ENCODE results near the gene SLC10A3.
"Not testable (repeated sequence)": the region's sequence is repeated elsewhere in the genome, so short reads cannot be mapped to it uniquely, and the experiment has no call there.

Gene SLC10A3

DNA sequence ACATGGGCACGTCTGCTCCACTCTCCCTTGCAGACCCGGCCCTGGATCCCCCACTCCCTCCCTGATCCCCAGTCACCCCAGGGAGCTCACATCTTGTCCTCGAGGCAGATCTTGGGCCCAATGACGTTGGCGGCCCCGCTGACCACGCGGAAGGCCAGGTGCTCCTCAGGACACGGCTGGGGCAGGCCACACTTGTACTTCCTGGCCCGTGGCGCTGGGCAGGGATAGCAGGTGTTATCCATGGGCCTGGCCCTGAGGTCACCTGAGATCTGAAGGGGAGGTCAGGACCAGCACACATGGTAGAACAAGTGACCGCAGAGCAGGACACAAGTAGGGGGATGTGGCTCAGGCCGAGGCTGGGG is 17.9 kb upstream of the SLC10A3 start:
- DNase-seq: no peak

DNA sequence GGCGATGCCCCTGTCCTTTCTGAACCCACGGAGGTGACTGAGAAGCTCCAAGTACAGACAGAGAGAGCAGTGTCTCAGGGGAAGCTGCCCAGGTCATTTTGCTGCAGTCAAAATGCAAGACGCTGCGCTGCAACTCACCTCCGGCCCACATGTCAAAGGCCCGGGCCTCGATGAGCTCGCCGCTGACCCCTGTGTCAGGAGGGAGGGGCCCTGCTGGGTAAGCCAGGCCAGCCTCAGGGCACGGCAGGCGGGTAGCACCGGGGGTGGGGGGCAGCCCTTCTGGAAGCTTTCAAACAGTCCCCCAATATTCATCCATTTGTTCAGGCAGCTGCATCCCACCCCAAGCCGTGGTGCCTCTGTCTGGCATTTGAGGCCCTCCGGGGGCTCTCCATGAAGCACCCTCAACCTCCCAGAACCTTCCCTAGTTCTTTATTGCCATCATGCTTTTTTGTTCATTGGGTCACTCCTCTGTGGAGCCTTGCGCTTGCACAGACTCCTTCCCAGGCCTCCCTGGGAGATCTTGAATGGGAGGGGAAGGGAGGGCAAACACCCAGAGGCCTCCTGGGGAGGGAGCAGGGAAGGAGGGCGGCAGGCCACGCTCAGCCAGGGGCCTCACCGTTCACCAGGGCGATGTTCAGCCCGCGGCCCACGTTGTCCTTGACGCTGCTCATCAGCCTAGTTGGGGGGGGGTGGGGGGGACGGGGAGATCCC is 17.4 kb upstream of the SLC10A3 start:
- DNase-seq: no peak

- no peak for DNase-seq
Observed at GRCh38 chrX:154506483-154507332, 16.3 kb upstream of the SLC10A3 start.

- no peak for DNase-seq
Observed at GRCh38 chrX:154505734-154506133, 15.3 kb upstream of the SLC10A3 start.

- no peak for DNase-seq
Observed at GRCh38 chrX:154502989-154503388, 12.6 kb upstream of the SLC10A3 start.

- no peak for DNase-seq
Observed at GRCh38 chrX:154502098-154502497, 11.7 kb upstream of the SLC10A3 start.

DNA sequence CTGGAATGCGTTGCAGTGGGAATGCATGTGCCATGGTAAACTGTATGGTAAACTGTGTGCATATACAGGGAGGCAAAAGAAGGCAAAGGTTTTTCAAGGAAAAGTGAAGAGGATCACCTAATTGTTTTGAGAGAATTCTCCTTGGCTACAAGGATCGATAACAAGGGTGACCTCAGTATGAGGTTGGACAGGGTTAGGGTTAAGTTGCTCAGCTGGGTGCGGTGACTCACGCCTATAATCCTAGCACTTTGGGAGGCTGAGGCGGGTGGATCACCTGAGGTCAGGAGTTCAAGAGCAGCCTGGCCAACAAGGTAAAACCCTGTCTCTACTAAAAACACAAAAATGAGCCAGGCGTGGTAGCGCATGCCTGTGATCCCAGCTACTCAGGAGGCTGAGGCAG is 11.0 kb upstream of the SLC10A3 start:
- DNase-seq: not testable (repeated sequence)

DNA sequence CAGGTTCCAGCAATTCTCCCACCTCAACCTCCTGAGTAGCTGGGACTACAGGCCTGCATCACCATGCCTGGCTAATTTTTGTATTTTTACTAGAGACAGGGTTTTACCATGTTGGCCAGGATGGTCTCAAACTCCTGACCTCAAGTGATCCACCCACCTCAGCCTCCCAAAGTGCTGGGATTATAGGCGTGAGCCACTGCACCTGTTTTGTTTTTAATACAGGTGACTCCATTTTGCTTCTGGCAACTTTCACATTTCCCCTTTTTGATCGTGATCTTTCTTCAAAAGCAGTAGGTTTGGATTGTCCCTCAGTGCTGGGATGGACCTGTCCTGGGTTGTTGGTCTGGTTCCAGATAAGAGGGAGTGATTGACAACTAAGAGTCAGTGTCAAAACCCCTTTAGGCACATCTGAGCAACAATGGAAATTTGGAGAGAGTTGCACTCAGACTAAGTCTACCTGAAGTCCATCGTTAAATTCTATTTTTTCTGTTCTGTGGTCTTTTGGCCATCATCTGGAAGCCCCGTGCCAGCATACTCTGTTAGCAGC is 6.2 kb upstream of the SLC10A3 start:
- not testable (repeated sequence) for DNase-seq

- no peak for DNase-seq
Observed at GRCh38 chrX:154495472-154495922, 5.1 kb upstream of the SLC10A3 start.

DNA sequence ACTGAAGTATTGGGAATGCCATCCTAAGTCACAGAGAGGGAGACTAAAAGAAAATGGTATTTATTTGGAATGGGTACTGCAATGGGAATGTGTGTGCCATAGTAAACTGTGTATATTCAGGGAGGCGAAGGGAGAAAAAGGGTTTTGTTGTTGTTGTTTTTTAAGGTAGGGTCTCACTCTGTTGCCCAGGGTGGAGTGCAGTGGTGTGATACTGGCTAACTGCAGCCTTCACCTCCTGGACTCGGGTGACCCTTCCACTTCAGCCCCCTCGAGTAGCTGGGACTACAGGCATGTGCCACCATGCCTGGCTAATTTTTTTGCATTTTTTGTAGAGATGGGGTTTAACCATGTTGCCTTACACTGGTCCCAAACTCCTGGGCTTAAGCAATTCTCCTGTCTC is 4.3 kb upstream of the SLC10A3 start:
- no peak for DNase-seq

DNA sequence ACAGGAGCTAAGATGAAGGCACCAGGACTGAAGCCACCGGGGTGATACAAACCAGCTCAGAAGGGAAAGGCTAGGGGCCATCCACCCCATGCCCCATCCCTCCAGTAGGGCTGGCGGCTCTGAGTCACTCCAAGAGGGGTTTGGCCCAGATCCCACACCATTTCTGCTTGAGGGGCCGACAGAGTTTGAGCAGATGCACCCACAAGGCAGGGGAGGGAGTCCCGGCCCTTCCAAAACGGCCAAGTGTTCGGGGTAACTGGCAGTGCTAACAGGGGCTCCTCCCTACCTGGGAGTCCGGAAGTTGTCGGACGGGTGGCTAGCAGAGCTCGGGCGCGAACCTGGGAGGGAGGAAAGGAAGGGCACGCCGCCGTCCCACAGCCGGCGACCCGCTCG is 412 bp downstream of the SLC10A3 start:
- DNase-seq: peak in 1 of 2 donors; percentile 7

DNA sequence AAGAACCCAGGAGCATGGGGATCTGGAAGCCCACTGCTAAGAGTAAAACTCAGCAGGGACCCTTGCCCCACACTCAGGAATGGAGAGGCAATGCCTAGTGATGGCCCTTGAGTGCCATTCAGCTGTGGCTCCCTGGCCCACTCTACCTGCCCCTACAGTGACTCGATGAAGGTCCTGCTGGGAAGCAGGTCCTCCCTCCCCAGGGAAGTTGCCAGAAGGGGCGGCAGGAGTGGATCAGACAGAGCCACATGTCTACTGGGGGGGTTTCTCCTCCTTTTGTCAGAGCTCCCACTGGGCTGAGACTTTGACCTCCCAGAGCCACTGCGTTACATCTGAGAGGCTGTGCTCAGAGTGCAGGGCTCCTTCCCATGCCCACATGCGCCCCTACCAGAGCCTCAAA is 1.2 kb downstream of the SLC10A3 start:
- DNase-seq: no peak

GRCh38 chrX:154488336-154489075 is 1.9 kb downstream of the SLC10A3 start:
- no peak for DNase-seq

- DNase-seq: no peak
Observed at GRCh38 chrX:154487518-154488290, 2.7 kb downstream of the SLC10A3 start.

DNA sequence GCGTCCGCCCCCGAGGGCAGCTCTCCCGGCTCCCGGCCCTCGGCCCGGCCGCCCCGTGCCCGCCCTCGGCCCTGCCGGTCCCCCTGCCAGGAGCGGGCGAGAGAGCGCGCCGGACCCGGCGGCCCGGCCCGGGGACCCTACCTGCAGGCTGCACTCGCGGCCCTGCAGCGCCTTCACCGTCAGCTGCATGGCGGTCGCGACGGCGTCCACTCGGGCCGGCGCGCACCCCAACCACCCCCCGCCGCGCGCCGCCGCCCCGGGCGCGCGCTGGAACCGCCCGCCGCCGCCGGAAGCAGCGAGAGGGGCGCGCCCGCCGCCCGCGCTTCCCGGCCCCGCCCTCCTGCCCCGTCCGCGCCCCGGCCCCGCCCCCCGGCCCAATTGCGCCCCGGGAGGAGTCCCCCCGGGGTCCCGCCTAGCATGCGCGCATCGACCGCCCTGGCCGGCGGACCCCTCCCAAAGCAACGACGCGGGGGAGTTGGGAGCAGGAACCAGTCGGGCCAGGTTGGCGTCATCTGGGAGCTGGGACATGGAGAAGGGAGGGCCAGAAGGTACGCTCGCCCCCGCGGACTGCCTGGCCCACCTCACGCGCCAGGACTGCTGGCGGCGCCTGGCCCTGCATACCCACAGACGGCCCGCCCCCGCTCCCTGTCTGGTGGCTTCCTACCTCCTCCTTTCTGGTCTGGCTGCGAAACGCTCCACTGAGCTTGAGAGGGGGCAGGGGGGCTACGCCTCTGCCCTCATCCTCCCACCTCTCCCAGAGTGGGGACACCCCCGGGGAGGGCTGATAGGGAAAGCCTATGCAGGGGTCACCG is 3.8 kb downstream of the SLC10A3 start, which contains the start of gene UBL4A:
Gene UBL4A, minus strand, starts transcription at position 220 of the 812 bp plus-strand sequence. Its CDS starts 31 bp downstream, at position 189.
- peak; percentile 36 to 47 for DNase-seq

DNA sequence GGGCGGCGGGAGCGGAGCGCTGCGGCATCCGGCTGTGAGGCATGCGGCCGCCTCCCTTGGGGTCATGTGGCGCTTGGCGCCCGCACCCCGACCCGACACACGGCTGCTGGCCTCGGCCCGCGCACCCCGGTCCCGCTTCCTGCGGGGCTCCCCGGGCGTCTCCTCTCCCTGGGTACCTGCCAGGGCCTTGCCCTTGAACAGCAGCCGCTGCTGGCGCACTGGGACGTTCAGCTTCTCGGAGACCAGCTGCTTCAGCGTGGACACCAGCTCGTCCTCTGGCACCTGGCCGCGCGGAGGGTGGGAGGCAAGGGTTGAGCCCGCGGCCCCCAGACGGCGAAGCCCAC is 4.4 kb downstream of the SLC10A3 start:
- DNase-seq: peak; percentile 6 to 30

DNA sequence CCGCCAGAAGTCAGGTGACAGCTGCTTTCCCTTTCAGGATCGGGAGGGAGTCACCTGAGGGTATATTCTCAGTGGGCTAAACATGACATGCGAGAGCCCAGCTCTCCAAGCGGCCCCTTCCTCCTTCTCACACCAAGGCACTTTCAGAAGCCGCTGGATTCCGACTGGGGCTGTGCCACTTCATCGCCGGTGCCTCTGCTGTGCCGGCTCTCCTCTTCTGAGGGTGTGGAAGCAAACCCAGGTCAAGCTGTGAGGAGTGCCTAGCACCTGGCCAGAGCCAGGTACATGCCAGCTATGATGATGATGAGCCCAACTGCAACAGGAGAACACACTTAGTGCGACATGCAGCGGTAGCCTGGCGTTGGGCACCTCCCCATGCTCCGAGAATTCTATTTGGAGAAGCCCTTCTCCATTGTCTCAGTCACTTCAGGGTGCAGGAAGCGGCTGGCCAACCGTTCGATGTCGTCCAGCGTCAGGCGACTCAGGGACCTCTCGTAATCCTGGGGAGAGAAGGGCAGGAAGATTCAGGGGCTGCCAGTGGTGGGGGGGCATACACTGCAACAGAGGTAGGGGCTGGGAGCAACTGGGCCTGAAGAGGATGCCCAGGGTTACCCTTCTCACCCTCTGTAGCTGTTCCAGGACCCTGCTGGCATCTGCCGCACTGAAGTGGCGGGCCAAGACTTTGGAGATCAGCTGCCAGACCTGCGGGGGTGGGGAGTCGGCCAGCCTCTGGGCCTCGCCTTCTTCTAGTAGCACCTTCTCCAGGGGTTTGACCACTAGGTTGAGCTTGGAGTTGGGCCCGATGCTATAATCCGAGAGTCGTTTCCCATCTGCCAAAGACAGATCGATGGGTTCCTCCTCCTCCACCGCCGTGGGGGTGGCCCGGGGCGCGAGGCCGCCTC is 5.0 kb downstream of the SLC10A3 start:
- DNase-seq: no peak

DNA sequence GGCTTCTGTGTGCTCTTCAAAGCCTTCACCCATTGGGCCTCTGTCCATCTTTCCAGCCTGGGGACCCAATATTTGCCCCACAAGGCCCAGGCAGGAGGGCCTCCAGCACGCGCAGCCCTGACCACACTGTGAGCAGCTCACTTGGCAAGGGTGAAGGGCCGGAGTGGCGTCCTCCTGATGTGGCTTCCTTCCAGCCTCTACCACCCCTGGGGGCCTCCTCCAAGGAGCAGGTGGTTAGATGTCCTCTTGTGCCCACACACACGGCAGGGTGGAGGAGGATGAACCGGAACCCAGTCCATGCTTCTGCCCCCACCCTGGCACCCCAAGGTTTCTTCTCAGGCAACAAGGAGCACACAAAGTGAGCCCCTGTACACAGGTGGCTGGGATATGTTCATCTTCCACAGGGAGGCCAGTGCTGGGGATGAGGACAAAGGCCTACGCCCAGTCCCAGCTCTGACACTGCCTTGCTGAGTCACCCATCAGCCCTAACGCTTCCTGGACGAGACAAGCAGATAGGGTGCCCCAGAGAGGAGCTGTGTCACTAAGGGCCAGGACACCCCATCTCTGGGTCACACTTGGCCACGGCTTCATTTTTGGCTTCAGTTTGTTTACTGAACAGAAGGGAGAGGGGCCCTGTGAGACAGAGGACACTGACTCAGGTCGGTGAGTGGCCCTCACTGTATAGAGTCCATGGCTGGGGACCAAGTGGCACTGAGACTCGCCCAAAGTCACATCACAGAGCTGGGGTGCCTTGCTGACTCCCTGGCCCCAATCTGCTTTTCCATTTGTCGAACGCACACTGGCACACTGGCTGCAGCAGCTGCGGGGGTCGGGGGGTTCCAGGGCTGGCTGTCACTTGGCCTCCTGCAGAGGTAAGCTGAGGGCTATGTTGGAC is 5.9 kb downstream of the SLC10A3 start:
- no peak for DNase-seq

GRCh38 chrX:154483325-154483724 is 7.1 kb downstream of the SLC10A3 start:
- no peak for DNase-seq

Measured in stimulated activated CD4-positive, alpha-beta T cell treated with anti-CD3 and anti-CD28 coated beads, Interleukin-2, amount 100 ng/mL, for 48 hours (primary cell).